NT2/D1 (cell line): ENCODE measurements around the gene FAM13A.

ENCODE experiments used
- YY1 ChIP-seq: IDR thresholded peaks from 2 replicates; pipeline ENCODE4 v1.6.1; 2011; ENCODE audit not compliant: insufficient read length, insufficient read depth
- ZNF274 ChIP-seq: IDR thresholded peaks from 2 replicates; pipeline ENCODE4 v1.6.1; 2011; ENCODE audit warnings: mild to moderate bottlenecking, low read depth, low read length

DNA sequence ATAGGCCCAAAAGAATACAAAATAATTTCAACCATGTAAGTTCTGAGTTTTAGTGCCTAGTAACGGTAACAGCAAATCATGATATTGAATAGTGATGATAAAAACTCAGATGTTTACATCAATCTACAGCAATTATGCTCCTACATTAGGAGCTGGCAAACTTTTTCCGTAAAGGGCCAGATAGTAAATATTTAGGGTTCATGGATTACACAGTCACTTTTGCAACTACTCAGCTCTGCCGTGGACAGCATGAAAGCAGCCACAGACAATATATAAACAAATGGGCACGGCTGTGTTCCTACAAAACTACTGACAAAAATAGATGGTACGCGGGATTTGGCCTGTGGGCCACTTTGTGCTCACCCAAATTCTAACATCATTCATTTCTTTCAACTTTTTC, 191.5 kb downstream of the FAM13A start:
- no peak for TF ChIP-seq ZNF274
- TF ChIP-seq YY1 = no peak
